H1 (cell line): Measurements from ENCODE around the gene ERLEC1. TPM values are rescaled to one million over a fixed set of nuclear protein-coding genes. Genes with fewer than 3 reads are reported as not detected.

Experiments used
- CTCF ChIA-PET: fragments of 300-600 bp; sonication (Branson Sonifier 250); formaldehyde crosslinking; loops from one replicate; lab custom pipeline; 2021; ENCODE audit not compliant: partially characterized antibody; lab: Charles Lee
- POLR2A ChIA-PET: fragments of 300-600 bp; sonication (Branson Sonifier 250); formaldehyde crosslinking; loops from one replicate; lab custom pipeline; 2021; ENCODE audit warnings: inconsistent platforms; ENCODE audit not compliant: partially characterized antibody; lab: Charles Lee
- DNase-seq, 2 experiments: peaks; one replicate each; pipeline versions ENCODE4 v3.0.0 to v3.0.0-alpha.2; 2010 to 2022; ENCODE audit warnings: low spot score in 2 of 2, low read depth in 1 of 2, mixed read lengths in 1 of 2
- FAIRE-seq: peaks from 2 replicates; lab custom pipeline; 2011; peaks lifted over from hg19 to GRCh38; lab: Jason Lieb, UNC
- H2AFZ ChIP-seq: 2 replicates; pipeline ENCODE4 v1.8.1; 2012; ENCODE audit warnings: low read length, inconsistent platforms
- H2AK5ac ChIP-seq: 2 replicates; pipeline ENCODE4 v1.6.1; 2013; ENCODE audit warnings: low read depth, low read length
- H2BK120ac ChIP-seq: replicated peaks from 2 replicates; pipeline ENCODE3; 2013; ENCODE audit warnings: low read depth, low read length, inconsistent platforms
- H2BK12ac ChIP-seq: 2 replicates; pipeline ENCODE4 v1.6.1; 2013; ENCODE audit warnings: low read depth, low read length
- H2BK15ac ChIP-seq: 2 replicates; pipeline ENCODE4 v1.6.1; 2013; ENCODE audit warnings: low read length
- H2BK20ac ChIP-seq: 2 replicates; pipeline ENCODE4 v1.6.1; 2013; ENCODE audit warnings: low read length
- H2BK5ac ChIP-seq: 2 replicates; pipeline ENCODE4 v1.6.1; 2013; ENCODE audit warnings: low read depth, low read length
- H3K14ac ChIP-seq: 2 replicates; pipeline ENCODE4 v1.6.1; 2013; ENCODE audit warnings: inconsistent platforms; ENCODE audit not compliant: insufficient read length
- H3K18ac ChIP-seq: 2 replicates; pipeline ENCODE4 v1.6.1; 2013; ENCODE audit warnings: low read length; ENCODE audit errors: extremely low read depth
- H3K23ac ChIP-seq: 2 replicates; pipeline ENCODE4 v1.6.1; 2013; ENCODE audit warnings: inconsistent platforms; ENCODE audit not compliant: insufficient read length
- H3K23me2 ChIP-seq: 2 replicates; pipeline ENCODE4 v1.6.1; 2013; ENCODE audit warnings: low read depth, low read length
- H3K27ac ChIP-seq: 2 replicates; pipeline ENCODE4 v1.6.1; 2011; ENCODE audit warnings: low read depth, low read length, inconsistent platforms
- H3K27me3 ChIP-seq, 4 experiments: replicated peaks in 1 of 4; 1 replicate in 1 of 4; 2 replicates in 3 of 4; pipeline versions ENCODE4 v1.6.1 to v1.8.1; 2011 to 2013; ENCODE audit warnings: low read length in 3 of 4, mild to moderate bottlenecking in 3 of 4, inconsistent platforms in 2 of 4, mixed read lengths in 2 of 4, moderate library complexity in 1 of 4; ENCODE audit not compliant: control insufficient read depth in 3 of 4, insufficient read depth in 3 of 4; ENCODE audit errors: extremely low read depth in 1 of 4
- H3K36me3 ChIP-seq, 4 experiments: 2 replicates each; pipeline versions ENCODE4 v1.6.1 to v1.8.1; 2011 to 2013; ENCODE audit warnings: mild to moderate bottlenecking in 4 of 4, low read length in 3 of 4, moderate library complexity in 2 of 4, control low read depth in 1 of 4, inconsistent platforms in 1 of 4; ENCODE audit not compliant: insufficient read depth in 4 of 4, control insufficient read depth in 2 of 4
- H3K4ac ChIP-seq: replicated peaks from 2 replicates; pipeline ENCODE3; 2013; ENCODE audit warnings: low read length, low read depth, mixed read lengths, inconsistent platforms; ENCODE audit not compliant: insufficient read length
- H3K4me1 ChIP-seq, 4 experiments: replicated peaks in 1 of 4; 1 replicate in 1 of 4; 2 replicates in 3 of 4; pipeline versions ENCODE4 v1.6.1 to v1.8.1; 2011 to 2013; ENCODE audit warnings: low read length in 3 of 4, inconsistent platforms in 2 of 4, mixed read lengths in 1 of 4; ENCODE audit not compliant: insufficient read depth in 4 of 4, control insufficient read depth in 3 of 4
- H3K4me2 ChIP-seq, 2 experiments: 2 replicates each; pipeline versions ENCODE4 v1.6.1 to v1.8.1; 2011 to 2013; ENCODE audit warnings: low read depth in 2 of 2, low read length in 2 of 2, control low read depth in 1 of 2, inconsistent platforms in 1 of 2, mild to moderate bottlenecking in 1 of 2; ENCODE audit not compliant: insufficient read depth in 1 of 2
- H3K4me3 ChIP-seq, 4 experiments: fragments of 200-600, 300-600 bp in 1 of 4; sonication (generic), shearing (Covaris generic), sonication (Bioruptor Twin) in 1 of 4; 2 replicates each; pipeline versions ENCODE4 v1.5.1 to v1.8.1; 2011 to 2016; ENCODE audit warnings: low read length in 4 of 4, low read depth in 3 of 4, control low read depth in 2 of 4, inconsistent platforms in 2 of 4, mild to moderate bottlenecking in 2 of 4, mixed read lengths in 1 of 4, moderate library complexity in 1 of 4; ENCODE audit not compliant: insufficient read depth in 2 of 4; ENCODE audit errors: extremely low read depth in 1 of 4
- H3K56ac ChIP-seq: replicated peaks from 2 replicates; pipeline ENCODE3; 2013; ENCODE audit warnings: low read depth, mild to moderate bottlenecking, mixed read lengths, low read length, inconsistent platforms; ENCODE audit not compliant: insufficient read length
- H3K79me1 ChIP-seq: 2 replicates; pipeline ENCODE4 v1.6.1; 2013; ENCODE audit warnings: low read depth, low read length, control low read depth
- H3K79me2 ChIP-seq, 2 experiments: 2 replicates each; pipeline versions ENCODE4 v1.6.1 to v1.8.1; 2012 to 2013; ENCODE audit warnings: low read length in 2 of 2, mild to moderate bottlenecking in 2 of 2, inconsistent platforms in 1 of 2; ENCODE audit not compliant: insufficient read depth in 2 of 2, control insufficient read depth in 1 of 2
- H3K9ac ChIP-seq, 4 experiments: replicated peaks in 1 of 4; 1 replicate in 1 of 4; 2 replicates in 3 of 4; pipeline versions ENCODE4 v1.6.1 to v1.8.1; 2011 to 2013; ENCODE audit warnings: low read depth in 3 of 4, low read length in 3 of 4, control low read depth in 2 of 4, mild to moderate bottlenecking in 2 of 4, moderate library complexity in 2 of 4, inconsistent platforms in 1 of 4; ENCODE audit errors: extremely low read depth in 1 of 4
- H3K9me3 ChIP-seq, 2 experiments: 2 replicates each; pipeline versions ENCODE4 v1.6.1 to v1.8.1; 2012 to 2013; ENCODE audit warnings: mild to moderate bottlenecking in 2 of 2, moderate library complexity in 2 of 2, control low read depth in 1 of 2, inconsistent platforms in 1 of 2, low read depth in 1 of 2, low read length in 1 of 2, mixed read lengths in 1 of 2; ENCODE audit not compliant: insufficient read depth in 2 of 2
- H4K20me1 ChIP-seq, 2 experiments: replicated peaks in 1 of 2; 2 replicates each; pipeline versions ENCODE3 to v1.8.1; 2011 to 2013; ENCODE audit warnings: inconsistent platforms in 2 of 2, low read length in 2 of 2, mild to moderate bottlenecking in 1 of 2; ENCODE audit not compliant: insufficient read depth in 2 of 2, control insufficient read depth in 1 of 2
- H4K5ac ChIP-seq: 2 replicates; pipeline ENCODE4 v1.6.1; 2013; ENCODE audit warnings: low read length, low read depth, mixed read lengths, inconsistent platforms; ENCODE audit not compliant: insufficient read length
- H4K8ac ChIP-seq: 2 replicates; pipeline ENCODE4 v1.8.0; 2013; ENCODE audit warnings: mild to moderate bottlenecking, moderate library complexity, low read length, inconsistent platforms; ENCODE audit not compliant: insufficient read depth; ENCODE audit errors: extremely low read depth
- H4K91ac ChIP-seq: replicated peaks from 2 replicates; pipeline ENCODE3; 2013; ENCODE audit warnings: low read length, mixed read lengths, inconsistent platforms; ENCODE audit not compliant: insufficient read length
- KDM5A ChIP-seq: fragments of 200-600 bp; IDR thresholded peaks from 2 replicates; pipeline ENCODE4 v1.7.1; 2012; ENCODE audit warnings: mild to moderate bottlenecking, low read length, inconsistent platforms, mixed read lengths
- SIN3A ChIP-seq, 2 experiments: IDR thresholded peaks in 1 of 2; conservative IDR thresholded peaks in 1 of 2; 2 replicates each; pipeline ENCODE4 v1.6.1; 2011 to 2012; ENCODE audit warnings: low read length in 2 of 2, improper control_type of control experiment in 1 of 2, low read depth in 1 of 2, mild to moderate bottlenecking in 1 of 2
- TAF7 ChIP-seq: optimal IDR thresholded peaks from 2 replicates; pipeline ENCODE3; 2011; ENCODE audit warnings: low read depth, mild to moderate bottlenecking, inconsistent platforms, low read length, moderate library complexity, borderline replicate concordance
- whole genome bisulfite sequencing, 2 experiments: shearing (Covaris generic) in 1 of 2; methylation state at CpG; one replicate each; pipeline versions ENCODE4 v1.1.6 to v1.1.7; 2013 to 2015; ENCODE audit warnings: low lambda C conversion rate in 2 of 2, mixed read lengths in 2 of 2, inconsistent platforms in 1 of 2, low coverage in 1 of 2, missing lambda C conversion rate in 1 of 2; ENCODE audit not compliant: insufficient replicate concordance in 2 of 2, insufficient coverage in 1 of 2, insufficient read length in 1 of 2; ENCODE audit errors: extremely low coverage in 1 of 2, missing lambda C conversion rate in 1 of 2; 5-methylcytosine and 5-hydroxymethylcytosine counted together
- polyA plus RNA-seq, 7 experiments: library from polyadenylated mRNA; depleted of rRNA in 3 of 7; stranded (reverse) in 5 of 7; unstranded in 2 of 7; fragments of >200 nt in 5 of 7; fragments of 200-250 nt in 2 of 7; gene quantifications; 1 replicate in 5 of 7; 2 replicates in 1 of 7; 4 replicates in 1 of 7; pipeline versions ENCODE4 v1.2.1 to v1.2.3, GENCODE V29; 2011 to 2013; ENCODE audit warnings: missing spikeins in 2 of 7, mixed read lengths in 2 of 7
- total RNA-seq: library from RNA; stranded (reverse); fragmentation: NEBNext Ultra II Directional; extraction: Animal tissue kit (Norgen Biotek cat#: 25700); gene quantifications from 2 replicates; pipeline ENCODE4 v1.2.1, GENCODE V29; 2021

Gene ERLEC1
- total and polyA plus RNA-seq, 2 of the 8 experiments (the other 6 are each of a cell fraction or from before 2014, with no cell fraction given) = 12.9 to 26.7 TPM

DNA sequence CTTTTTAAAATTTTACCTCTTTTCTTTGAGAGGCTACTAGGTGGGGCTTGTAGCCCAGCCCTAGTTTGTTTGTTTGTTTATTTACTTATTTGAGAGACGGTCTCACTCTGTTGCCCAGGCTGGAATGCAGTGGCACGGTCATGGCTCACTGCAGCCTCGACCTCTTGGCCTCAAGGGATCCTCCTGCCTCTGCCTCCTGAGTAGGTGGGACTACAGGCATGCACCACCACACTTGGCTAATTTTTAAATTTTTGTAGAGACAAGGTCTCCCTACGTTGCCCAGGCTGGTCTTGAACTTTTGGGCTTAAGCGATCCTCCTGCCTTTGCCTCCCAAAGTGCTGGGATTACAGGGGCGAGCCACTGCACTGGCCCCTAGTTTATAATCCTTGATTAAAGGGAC, 35.0 kb downstream of the ERLEC1 start:
- FAIRE-seq = no peak

More for the DNA sequence above, 35.0 kb downstream of the ERLEC1 start:
- Histone ChIP-seq H2BK20ac (no peak overlapping the region), H3K14ac (no peak overlapping the region), H4K8ac (no peak overlapping the region), H4K5ac (no peak overlapping the region), H2AK5ac (no peak overlapping the region), H2BK15ac (no peak overlapping the region), H4K91ac (no peak overlapping the region), H3K4me2 (no peak overlapping the region), H3K79me1 (no peaks in the 10 kb centered on the region), H3K9ac (no peak overlapping the region), H3K4me1 (peaks cover 0 to 5% (median 3%) of the 10 kb centered on the region in 4 experiments; a peak in 4 of 7 replicates), H3K36me3 (peaks cover 0 to 5% (median 0%) of the 10 kb centered on the region in 4 experiments; a peak in 2 of 8 replicates), H2BK120ac (no peak overlapping the region), H3K79me2 (no peaks in the 10 kb centered on the region), H3K18ac (no peak overlapping the region), H3K4ac (no peak overlapping the region), H3K56ac (no peak overlapping the region), H3K27ac (no peak overlapping the region), H3K9me3 (no peaks in the 10 kb centered on the region), H3K27me3 (no peaks in the 10 kb centered on the region), H2BK12ac (no peak overlapping the region), H4K20me1 (no peaks in the 10 kb centered on the region), H3K23me2 (no peaks in the 10 kb centered on the region), H3K23ac (no peak overlapping the region), H3K4me3 (no peak overlapping the region)
- no peak for DNase-seq
- 89% methylated on average over 6 of the region's 6 CpGs; no CpG with 5 or more reads in 1 of the 2 experiments for WGBS, 2 experiments
- POLR2A ChIA-PET = interaction anchor here (1.1 kb wide), 1 partner anchor 55 kb away, joined by 3 read pairs; the partner anchor contains the start of gene CHAC2
- TF ChIP-seq TAF7 (no peak), KDM5A (no peak), SIN3A (conservative IDR thresholded peaks at IDR 0.05 in 1 of 2, IDR thresholded peaks at IDR 0.05 in 1 of 2; ENCODE audit: low read depth in 1 of 2, low read length in 2 of 2) (no peak)
- TF ChIP-seq, all 59 proteins: peak for 0
- Histone ChIP-seq H2AFZ (no peak overlapping the region), H2BK5ac (no peak overlapping the region)
- CTCF ChIA-PET = interaction anchor here (0.6 to 0.8 kb wide), 2 partner anchors 8 to 245 kb away, joined by 3 read pairs; no protein-coding TSS in a partner anchor
